ENCODE measurements around the gene CHMP5.
"Not testable (repeated sequence)": the region's sequence is repeated elsewhere in the genome, so short reads cannot be mapped to it uniquely, and the experiment has no call there.

Gene CHMP5

GRCh38 chr9:33285502-33285901 is 20.7 kb downstream of the CHMP5 start:
- DNase-seq, result no peak

GRCh38 chr9:33287087-33287490 is 22.2 kb downstream of the CHMP5 start:
- peak; percentile 74 for DNase-seq

- no peak for DNase-seq
Measured at GRCh38 chr9:33288235-33288634, 23.4 kb downstream of the CHMP5 start.

GRCh38 chr9:33288828-33289483 is 24.1 kb downstream of the CHMP5 start:
- no peak for DNase-seq

- no peak for DNase-seq
Measured at GRCh38 chr9:33289496-33289895, 24.6 kb downstream of the CHMP5 start.

GRCh38 chr9:33289936-33290246 is 25.0 kb downstream of the CHMP5 start:
- DNase-seq, result peak; percentile 68

GRCh38 chr9:33290247-33291030 is 25.6 kb downstream of the CHMP5 start, which contains the start of gene NFX1:
TSS of gene NFX1 (plus strand) at chr9:33290516. CDS start at chr9:33290573, 57 bp downstream.
- peak; percentile 96 for DNase-seq

- DNase-seq, result no peak
Measured at GRCh38 chr9:33291031-33291397, 26.2 kb downstream of the CHMP5 start.

GRCh38 chr9:33291901-33292300 is 27.1 kb downstream of the CHMP5 start:
- DNase-seq, result no peak

GRCh38 chr9:33293782-33294181 is 28.9 kb downstream of the CHMP5 start:
- no peak for DNase-seq

GRCh38 chr9:33294670-33295432 is 30.0 kb downstream of the CHMP5 start:
- no peak for DNase-seq

GRCh38 chr9:33295571-33295970 is 30.7 kb downstream of the CHMP5 start:
- no peak for DNase-seq

- DNase-seq, result peak; percentile 12
Measured at GRCh38 chr9:33297432-33297831, 32.6 kb downstream of the CHMP5 start.

GRCh38 chr9:33300546-33300945 is 35.7 kb downstream of the CHMP5 start:
- no peak for DNase-seq

- DNase-seq, result no peak
Measured at GRCh38 chr9:33304362-33304761, 39.5 kb downstream of the CHMP5 start.

- DNase-seq, result no peak
Measured at GRCh38 chr9:33306037-33306436, 41.2 kb downstream of the CHMP5 start.

- no peak for DNase-seq
Measured at GRCh38 chr9:33307067-33307466, 42.2 kb downstream of the CHMP5 start.

- no peak for DNase-seq
Measured at GRCh38 chr9:33309903-33310302, 45.1 kb downstream of the CHMP5 start.

GRCh38 chr9:33310748-33311147 is 45.9 kb downstream of the CHMP5 start:
- DNase-seq, result no peak

- DNase-seq, result no peak
Measured at GRCh38 chr9:33311953-33312352, 47.1 kb downstream of the CHMP5 start.

- no peak for DNase-seq
Measured at GRCh38 chr9:33315371-33315770, 50.5 kb downstream of the CHMP5 start.

GRCh38 chr9:33317136-33317535 is 52.3 kb downstream of the CHMP5 start:
- not testable (repeated sequence) for DNase-seq

- DNase-seq, result no peak
Measured at GRCh38 chr9:33318225-33318624, 53.4 kb downstream of the CHMP5 start.

GRCh38 chr9:33318781-33319180 is 53.9 kb downstream of the CHMP5 start:
- no peak for DNase-seq

Measured in NCI-H1105 (cell line).